HepG2 (cell line): ENCODE data around the gene ZKSCAN8. TPM values are rescaled to one million over a fixed set of nuclear protein-coding genes. Genes with fewer than 3 reads are reported as not detected.

Experiments
- HNRNPH1 ChIP-seq: fragments of 200-400 bp; formaldehyde crosslinking; optimal IDR thresholded peaks from 2 replicates; pipeline ENCODE3; 2017; ENCODE audit warnings: mild to moderate bottlenecking, low read depth, low read length
- HOXA3 ChIP-seq: sonication (generic); formaldehyde crosslinking; IDR thresholded peaks from 2 replicates; pipeline ENCODE4 v1.5.0; 2020; ENCODE audit warnings: missing genetic modification reagents
- MAFF ChIP-seq: IDR thresholded peaks from 2 replicates; pipeline ENCODE4 v1.6.1; 2011; ENCODE audit warnings: low read depth, low read length, improper control_type of control experiment
- MYNN ChIP-seq: sonication (generic); formaldehyde crosslinking; IDR thresholded peaks from 2 replicates; pipeline ENCODE4 v1.4.0; 2020; ENCODE audit warnings: mild to moderate bottlenecking, low read depth, missing genetic modification reagents
- NFIC ChIP-seq: IDR thresholded peaks from 2 replicates; pipeline ENCODE4 v1.6.1; 2012; ENCODE audit warnings: mild to moderate bottlenecking, low read length, inconsistent platforms
- NFRKB ChIP-seq: fragments of 450-650 bp; IDR thresholded peaks from 2 replicates; pipeline ENCODE4 v1.6.1; 2017
- SIN3A ChIP-seq: IDR thresholded peaks from 2 replicates; pipeline ENCODE4 v1.6.1; 2011; ENCODE audit warnings: low read depth, mild to moderate bottlenecking, control low read depth, low read length, borderline replicate concordance
- U2AF2 ChIP-seq: fragments of 200-400 bp; formaldehyde crosslinking; IDR thresholded peaks from 2 replicates; pipeline ENCODE4 v1.6.1; 2017; ENCODE audit warnings: low read depth, mild to moderate bottlenecking, low read length
- ZBTB8A ChIP-seq: sonication (generic); formaldehyde crosslinking; IDR thresholded peaks from 2 replicates; pipeline ENCODE4 v1.4.0; 2020; ENCODE audit warnings: mild to moderate bottlenecking, low read depth, missing genetic modification reagents, borderline replicate concordance
- ZNF3 ChIP-seq: IDR thresholded peaks from 2 replicates; pipeline ENCODE4 v1.7.0; 2017; ENCODE audit warnings: inconsistent platforms
- ZNF350 ChIP-seq: sonication (generic); formaldehyde crosslinking; IDR thresholded peaks from 2 replicates; pipeline ENCODE4 v1.4.0; 2020; ENCODE audit warnings: mild to moderate bottlenecking, low read depth, missing genetic modification reagents, borderline replicate concordance
- ZNF354B ChIP-seq: sonication (generic); formaldehyde crosslinking; IDR thresholded peaks from 2 replicates; pipeline ENCODE4 v1.8.0; 2022; ENCODE audit warnings: mild to moderate bottlenecking, missing genetic modification reagents
- ZNF607 ChIP-seq: sonication (generic); formaldehyde crosslinking; IDR thresholded peaks from 2 replicates; pipeline ENCODE4 v1.5.1; 2020; ENCODE audit warnings: missing genetic modification reagents, mild to moderate bottlenecking, borderline replicate concordance
- ZNF670 ChIP-seq: sonication (generic); formaldehyde crosslinking; IDR thresholded peaks from 2 replicates; pipeline ENCODE4 v1.8.0; 2022; ENCODE audit warnings: mild to moderate bottlenecking, missing genetic modification reagents, borderline replicate concordance
- polyA plus RNA-seq, 8 experiments: library from polyadenylated mRNA; depleted of rRNA in 3 of 8; stranded (reverse) in 7 of 8; unstranded in 1 of 8; fragments of >200 nt; fragmentation: Illumina TruSeq in 4 of 8; extraction: Trizol in 4 of 8; gene quantifications; 2 replicates each; pipeline versions ENCODE4 v1.2.1 to v1.2.3, GENCODE V29; 2011 to 2016; ENCODE audit warnings: low read depth in 4 of 8, missing spikeins in 1 of 8, mixed read lengths in 1 of 8; ENCODE audit not compliant: insufficient read depth in 1 of 8
- total RNA-seq, 5 experiments: library from RNA; depleted of rRNA; stranded (reverse); fragments of >200 nt; fragmentation: Illumina TruSeq; extraction: Trizol; gene quantifications; 2 replicates each; pipeline ENCODE4 v1.2.3, GENCODE V29; 2016; ENCODE audit warnings: low read depth in 1 of 5
- TF ChIP-seq, protein P1 (sequence below): IDR thresholded peaks from 2 replicates; pipeline ENCODE4 v1.6.1; 2016
- TF ChIP-seq, protein P2 (sequence below): sonication (generic); formaldehyde crosslinking; IDR thresholded peaks from 2 replicates; pipeline ENCODE4 v1.4.0; 2020; ENCODE audit warnings: missing genetic modification reagents
- TF ChIP-seq, protein P3 (sequence below): sonication (generic); formaldehyde crosslinking; IDR thresholded peaks from 2 replicates; pipeline ENCODE4 v1.8.1; 2023; ENCODE audit warnings: mild to moderate bottlenecking, missing genetic modification reagents
- TF ChIP-seq, protein P4 (sequence below): sonication (generic); formaldehyde crosslinking; IDR thresholded peaks from 2 replicates; pipeline ENCODE4; 2020; ENCODE audit warnings: missing genetic modification reagents, mild to moderate bottlenecking, borderline replicate concordance
- TF ChIP-seq, protein P5 (sequence below): sonication (generic); formaldehyde crosslinking; IDR thresholded peaks from 2 replicates; pipeline ENCODE4 v1.5.1; 2020; ENCODE audit warnings: mild to moderate bottlenecking, missing genetic modification reagents, moderate library complexity
- TF ChIP-seq, protein P6 (sequence below): sonication (generic); formaldehyde crosslinking; IDR thresholded peaks from 2 replicates; pipeline ENCODE4 v1.5.1; 2020; ENCODE audit warnings: missing genetic modification reagents, mild to moderate bottlenecking, borderline replicate concordance

ZKSCAN8 gene
- total and polyA plus RNA-seq, 2 of the 13 experiments (the other 11 are each of a cell fraction or from before 2014, with no cell fraction given), result 12.4 to 20.9 TPM

DNA sequence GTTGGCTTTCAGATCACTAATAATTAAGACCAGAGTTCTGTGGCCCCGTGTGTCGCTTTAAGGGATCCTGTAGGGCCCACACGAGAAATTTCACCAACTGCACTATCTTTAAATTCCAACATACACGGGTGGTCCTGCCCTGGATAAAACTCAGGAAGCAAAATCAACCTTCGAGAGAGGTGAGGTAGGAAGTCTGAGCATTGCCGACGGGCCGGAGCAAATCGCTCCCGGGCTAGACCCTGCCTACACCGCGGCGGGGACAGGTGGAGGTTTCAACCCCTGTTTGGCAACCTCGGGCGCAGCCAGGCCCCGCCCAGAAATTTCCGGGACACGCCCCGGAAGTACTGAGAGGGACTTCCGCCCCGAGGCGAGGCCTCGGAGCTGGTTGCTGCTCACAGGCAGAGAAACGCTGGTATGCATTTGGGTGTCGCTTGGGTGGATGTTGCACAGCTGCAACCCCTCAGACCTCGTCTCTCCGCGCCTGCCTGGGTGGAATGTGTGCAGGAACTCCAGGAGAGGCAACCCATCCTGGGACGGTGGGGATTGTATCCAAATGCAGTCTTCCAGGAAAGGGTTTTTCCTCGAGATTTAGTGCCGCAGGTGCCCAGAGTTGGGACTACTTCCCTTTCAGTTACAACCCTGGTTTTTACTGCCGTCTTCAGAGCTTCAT, 19.9 kb downstream of the ZKSCAN8 start (continued):
- TF ChIP-seq, protein P1, sequence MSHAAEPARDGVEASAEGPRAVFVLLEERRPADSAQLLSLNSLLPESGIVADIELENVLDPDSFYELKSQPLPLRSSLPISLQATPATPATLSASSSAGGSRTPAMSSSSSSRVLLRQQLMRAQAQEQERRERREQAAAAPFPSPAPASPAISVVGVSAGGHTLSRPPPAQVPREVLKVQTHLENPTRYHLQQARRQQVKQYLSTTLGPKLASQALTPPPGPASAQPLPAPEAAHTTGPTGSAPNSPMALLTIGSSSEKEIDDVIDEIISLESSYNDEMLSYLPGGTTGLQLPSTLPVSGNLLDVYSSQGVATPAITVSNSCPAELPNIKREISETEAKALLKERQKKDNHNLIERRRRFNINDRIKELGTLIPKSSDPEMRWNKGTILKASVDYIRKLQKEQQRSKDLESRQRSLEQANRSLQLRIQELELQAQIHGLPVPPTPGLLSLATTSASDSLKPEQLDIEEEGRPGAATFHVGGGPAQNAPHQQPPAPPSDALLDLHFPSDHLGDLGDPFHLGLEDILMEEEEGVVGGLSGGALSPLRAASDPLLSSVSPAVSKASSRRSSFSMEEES (CRISPR knock-in tag), result peak; percentile 68
- no peak for TF ChIP-seq ZNF354B (CRISPR knock-in tag)
- no peak for TF ChIP-seq MAFF
- no peak for TF ChIP-seq ZBTB8A (CRISPR knock-in tag)
- TF ChIP-seq, protein P2, sequence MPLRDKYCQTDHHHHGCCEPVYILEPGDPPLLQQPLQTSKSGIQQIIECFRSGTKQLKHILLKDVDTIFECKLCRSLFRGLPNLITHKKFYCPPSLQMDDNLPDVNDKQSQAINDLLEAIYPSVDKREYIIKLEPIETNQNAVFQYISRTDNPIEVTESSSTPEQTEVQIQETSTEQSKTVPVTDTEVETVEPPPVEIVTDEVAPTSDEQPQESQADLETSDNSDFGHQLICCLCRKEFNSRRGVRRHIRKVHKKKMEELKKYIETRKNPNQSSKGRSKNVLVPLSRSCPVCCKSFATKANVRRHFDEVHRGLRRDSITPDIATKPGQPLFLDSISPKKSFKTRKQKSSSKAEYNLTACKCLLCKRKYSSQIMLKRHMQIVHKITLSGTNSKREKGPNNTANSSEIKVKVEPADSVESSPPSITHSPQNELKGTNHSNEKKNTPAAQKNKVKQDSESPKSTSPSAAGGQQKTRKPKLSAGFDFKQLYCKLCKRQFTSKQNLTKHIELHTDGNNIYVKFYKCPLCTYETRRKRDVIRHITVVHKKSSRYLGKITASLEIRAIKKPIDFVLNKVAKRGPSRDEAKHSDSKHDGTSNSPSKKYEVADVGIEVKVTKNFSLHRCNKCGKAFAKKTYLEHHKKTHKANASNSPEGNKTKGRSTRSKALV (CRISPR knock-in tag), result peak; percentile 50; the same call in 1 of the 2 replicates
- TF ChIP-seq ZNF607 (CRISPR knock-in tag), result 0 out of 2 replicates have a peak, but pooled peaks have one; percentile 35
- no peak for TF ChIP-seq ZNF3 (CRISPR knock-in tag)
- TF ChIP-seq ZNF670, result no peak
- peak; percentile 76 for TF ChIP-seq HOXA3 (CRISPR knock-in tag)
- TF ChIP-seq, protein P3, sequence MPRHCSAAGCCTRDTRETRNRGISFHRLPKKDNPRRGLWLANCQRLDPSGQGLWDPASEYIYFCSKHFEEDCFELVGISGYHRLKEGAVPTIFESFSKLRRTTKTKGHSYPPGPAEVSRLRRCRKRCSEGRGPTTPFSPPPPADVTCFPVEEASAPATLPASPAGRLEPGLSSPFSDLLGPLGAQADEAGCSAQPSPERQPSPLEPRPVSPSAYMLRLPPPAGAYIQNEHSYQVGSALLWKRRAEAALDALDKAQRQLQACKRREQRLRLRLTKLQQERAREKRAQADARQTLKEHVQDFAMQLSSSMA (CRISPR knock-in tag), result no peak
- no peak for TF ChIP-seq HNRNPH1
- peak; percentile 73; the same call in 1 of the 2 replicates for TF ChIP-seq ZNF350 (CRISPR knock-in tag)
- no peak for TF ChIP-seq NFIC
- TF ChIP-seq MYNN, result 0 out of 2 replicates have a peak, but pooled peaks have one; percentile 39
- TF ChIP-seq, protein P4, sequence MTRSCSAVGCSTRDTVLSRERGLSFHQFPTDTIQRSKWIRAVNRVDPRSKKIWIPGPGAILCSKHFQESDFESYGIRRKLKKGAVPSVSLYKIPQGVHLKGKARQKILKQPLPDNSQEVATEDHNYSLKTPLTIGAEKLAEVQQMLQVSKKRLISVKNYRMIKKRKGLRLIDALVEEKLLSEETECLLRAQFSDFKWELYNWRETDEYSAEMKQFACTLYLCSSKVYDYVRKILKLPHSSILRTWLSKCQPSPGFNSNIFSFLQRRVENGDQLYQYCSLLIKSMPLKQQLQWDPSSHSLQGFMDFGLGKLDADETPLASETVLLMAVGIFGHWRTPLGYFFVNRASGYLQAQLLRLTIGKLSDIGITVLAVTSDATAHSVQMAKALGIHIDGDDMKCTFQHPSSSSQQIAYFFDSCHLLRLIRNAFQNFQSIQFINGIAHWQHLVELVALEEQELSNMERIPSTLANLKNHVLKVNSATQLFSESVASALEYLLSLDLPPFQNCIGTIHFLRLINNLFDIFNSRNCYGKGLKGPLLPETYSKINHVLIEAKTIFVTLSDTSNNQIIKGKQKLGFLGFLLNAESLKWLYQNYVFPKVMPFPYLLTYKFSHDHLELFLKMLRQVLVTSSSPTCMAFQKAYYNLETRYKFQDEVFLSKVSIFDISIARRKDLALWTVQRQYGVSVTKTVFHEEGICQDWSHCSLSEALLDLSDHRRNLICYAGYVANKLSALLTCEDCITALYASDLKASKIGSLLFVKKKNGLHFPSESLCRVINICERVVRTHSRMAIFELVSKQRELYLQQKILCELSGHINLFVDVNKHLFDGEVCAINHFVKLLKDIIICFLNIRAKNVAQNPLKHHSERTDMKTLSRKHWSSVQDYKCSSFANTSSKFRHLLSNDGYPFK, result peak; percentile 82
- TF ChIP-seq, protein P5, sequence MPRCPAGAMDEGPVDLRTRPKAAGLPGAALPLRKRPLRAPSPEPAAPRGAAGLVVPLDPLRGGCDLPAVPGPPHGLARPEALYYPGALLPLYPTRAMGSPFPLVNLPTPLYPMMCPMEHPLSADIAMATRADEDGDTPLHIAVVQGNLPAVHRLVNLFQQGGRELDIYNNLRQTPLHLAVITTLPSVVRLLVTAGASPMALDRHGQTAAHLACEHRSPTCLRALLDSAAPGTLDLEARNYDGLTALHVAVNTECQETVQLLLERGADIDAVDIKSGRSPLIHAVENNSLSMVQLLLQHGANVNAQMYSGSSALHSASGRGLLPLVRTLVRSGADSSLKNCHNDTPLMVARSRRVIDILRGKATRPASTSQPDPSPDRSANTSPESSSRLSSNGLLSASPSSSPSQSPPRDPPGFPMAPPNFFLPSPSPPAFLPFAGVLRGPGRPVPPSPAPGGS (CRISPR knock-in tag), result peak; percentile 85; the same call in 1 of the 2 replicates
- no peak for TF ChIP-seq U2AF2
- 0 out of 2 replicates have a peak, but pooled peaks have one; percentile 32 for TF ChIP-seq SIN3A
- TF ChIP-seq, protein P6, sequence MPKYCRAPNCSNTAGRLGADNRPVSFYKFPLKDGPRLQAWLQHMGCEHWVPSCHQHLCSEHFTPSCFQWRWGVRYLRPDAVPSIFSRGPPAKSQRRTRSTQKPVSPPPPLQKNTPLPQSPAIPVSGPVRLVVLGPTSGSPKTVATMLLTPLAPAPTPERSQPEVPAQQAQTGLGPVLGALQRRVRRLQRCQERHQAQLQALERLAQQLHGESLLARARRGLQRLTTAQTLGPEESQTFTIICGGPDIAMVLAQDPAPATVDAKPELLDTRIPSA (CRISPR knock-in tag), result no peak
- TF ChIP-seq NFRKB, result no peak
